Astrocyte (in vitro differentiated cells and primary cell): Measurements from ENCODE around the gene EYS.

Experiments used
- EZH2 ChIP-seq: IDR thresholded peaks from 2 replicates; pipeline ENCODE4 v1.6.1; 2012; ENCODE audit warnings: mild to moderate bottlenecking, low read length, inconsistent platforms; ENCODE audit not compliant: insufficient read depth
- TF ChIP-seq, protein P1 (sequence below): IDR thresholded peaks from 2 replicates; pipeline ENCODE4 v1.5.1; 2011; ENCODE audit warnings: low read depth, mild to moderate bottlenecking, inconsistent platforms, low read length, moderate library complexity; ENCODE audit not compliant: insufficient read depth

DNA sequence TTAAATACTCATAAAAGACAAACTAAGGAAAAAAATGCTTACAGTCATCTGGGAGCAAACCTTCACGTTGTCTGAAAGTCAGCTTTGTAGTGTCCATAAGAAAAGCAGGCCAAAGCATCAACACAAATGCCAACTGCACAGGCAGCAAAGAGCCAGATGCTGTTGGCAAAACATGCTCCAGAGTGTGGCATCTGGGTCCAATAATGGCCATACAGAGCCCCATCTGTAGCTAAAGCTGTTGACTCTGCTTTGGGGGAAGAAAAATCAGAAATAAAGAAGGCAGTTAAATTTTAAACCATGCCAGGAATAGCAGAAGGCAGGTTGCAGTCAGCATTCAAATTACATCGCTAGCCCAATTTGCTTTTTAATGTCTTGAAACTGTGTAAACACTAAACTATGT lies 776.3 kb downstream of the EYS start:
- TF ChIP-seq, protein P1, sequence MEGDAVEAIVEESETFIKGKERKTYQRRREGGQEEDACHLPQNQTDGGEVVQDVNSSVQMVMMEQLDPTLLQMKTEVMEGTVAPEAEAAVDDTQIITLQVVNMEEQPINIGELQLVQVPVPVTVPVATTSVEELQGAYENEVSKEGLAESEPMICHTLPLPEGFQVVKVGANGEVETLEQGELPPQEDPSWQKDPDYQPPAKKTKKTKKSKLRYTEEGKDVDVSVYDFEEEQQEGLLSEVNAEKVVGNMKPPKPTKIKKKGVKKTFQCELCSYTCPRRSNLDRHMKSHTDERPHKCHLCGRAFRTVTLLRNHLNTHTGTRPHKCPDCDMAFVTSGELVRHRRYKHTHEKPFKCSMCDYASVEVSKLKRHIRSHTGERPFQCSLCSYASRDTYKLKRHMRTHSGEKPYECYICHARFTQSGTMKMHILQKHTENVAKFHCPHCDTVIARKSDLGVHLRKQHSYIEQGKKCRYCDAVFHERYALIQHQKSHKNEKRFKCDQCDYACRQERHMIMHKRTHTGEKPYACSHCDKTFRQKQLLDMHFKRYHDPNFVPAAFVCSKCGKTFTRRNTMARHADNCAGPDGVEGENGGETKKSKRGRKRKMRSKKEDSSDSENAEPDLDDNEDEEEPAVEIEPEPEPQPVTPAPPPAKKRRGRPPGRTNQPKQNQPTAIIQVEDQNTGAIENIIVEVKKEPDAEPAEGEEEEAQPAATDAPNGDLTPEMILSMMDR: no peak
- TF ChIP-seq EZH2: no peak
